ENCODE results near the gene TRPM3. TPM values are rescaled to one million over a fixed set of nuclear protein-coding genes. Genes with fewer than 3 reads are reported as not detected.

Gene TRPM3
- total RNA-seq, 4 donors from 2014 or later, result 0.27 to 1.2 (median 0.47) TPM; not detected in 1

GRCh38 chr9:71048280-71048679 lies 73.1 kb downstream of the TRPM3 start:
- TF ChIP-seq POLR2A (IDR thresholded peaks at IDR 0.05) (no peak), CTCF (IDR thresholded peaks at IDR 0.05) (no peak), POLR2AphosphoS5 (IDR thresholded peaks at IDR 0.05) (no peak), EP300 (IDR thresholded peaks at IDR 0.05) (no peak)
- Histone ChIP-seq H3K4me1 (no peaks in the 10 kb centered on the region), H3K27ac (no peak overlapping the region), H3K9me3 (no peaks in the 10 kb centered on the region), H3K27me3 (no peaks in the 10 kb centered on the region), H3K4me3 (no peak overlapping the region), H3K36me3 (no peaks in the 10 kb centered on the region)
- 52 to 67% methylated on average over 3 of the region's 4 CpGs for WGBS, 2 donors (ENCODE audit: low coverage in 1 of 2)
- ATAC-seq, result no peak

- H3K27ac ChIP-seq, result no peak overlapping the region
- no peaks in the 10 kb centered on the region for H3K9me3 ChIP-seq
- H3K4me3 ChIP-seq, result no peak overlapping the region
- 52 to 68% methylated on average over 3 of the region's 3 CpGs for WGBS, 2 donors (ENCODE audit: low coverage in 1 of 2)
- H3K4me1 ChIP-seq, result no peaks in the 10 kb centered on the region
- no peak for ATAC-seq
- H3K36me3 ChIP-seq, result no peaks in the 10 kb centered on the region
- no peaks in the 10 kb centered on the region for H3K27me3 ChIP-seq
- TF ChIP-seq POLR2AphosphoS5 (IDR thresholded peaks at IDR 0.05), result no peak
- no peak for TF ChIP-seq POLR2A (IDR thresholded peaks at IDR 0.05)
- no peak for TF ChIP-seq CTCF (IDR thresholded peaks at IDR 0.05)
- no peak for TF ChIP-seq EP300 (IDR thresholded peaks at IDR 0.05)
Measured at GRCh38 chr9:71042448-71042990, 78.9 kb downstream of the TRPM3 start.

- Histone ChIP-seq H3K27ac (no peak overlapping the region), H3K9me3 (no peaks in the 10 kb centered on the region), H3K4me1 (no peaks in the 10 kb centered on the region), H3K4me3 (no peak overlapping the region), H3K27me3 (no peaks in the 10 kb centered on the region), H3K36me3 (no peaks in the 10 kb centered on the region)
- WGBS, 2 donors (ENCODE audit: low coverage in 1 of 2), result 85 to 86% methylated on average over 4 of the region's 4 CpGs
- TF ChIP-seq POLR2AphosphoS5 (IDR thresholded peaks at IDR 0.05) (no peak), POLR2A (IDR thresholded peaks at IDR 0.05) (no peak), CTCF (IDR thresholded peaks at IDR 0.05) (no peak), EP300 (IDR thresholded peaks at IDR 0.05) (no peak)
- ATAC-seq, result no peak
Measured at GRCh38 chr9:71037521-71037920, 83.9 kb downstream of the TRPM3 start.

GRCh38 chr9:71036501-71036900 lies 84.9 kb downstream of the TRPM3 start:
- no peak for ATAC-seq
- H3K27ac ChIP-seq, result no peak overlapping the region

More at GRCh38 chr9:71036501-71036900, 84.9 kb downstream of the TRPM3 start:
- Histone ChIP-seq H3K4me1 (no peaks in the 10 kb centered on the region), H3K4me3 (no peak overlapping the region), H3K36me3 (no peaks in the 10 kb centered on the region), H3K27me3 (no peaks in the 10 kb centered on the region), H3K9me3 (no peaks in the 10 kb centered on the region)
- TF ChIP-seq POLR2A (IDR thresholded peaks at IDR 0.05), result no peak
- TF ChIP-seq CTCF (IDR thresholded peaks at IDR 0.05), result no peak
- no peak for TF ChIP-seq POLR2AphosphoS5 (IDR thresholded peaks at IDR 0.05)
- no peak for TF ChIP-seq EP300 (IDR thresholded peaks at IDR 0.05)
- WGBS, 2 donors (ENCODE audit: low coverage in 1 of 2), result 29 to 31% methylated on average over 2 to 4 of the region's 4 CpGs
